Pancreas (tissue), 10 donors: ENCODE measurements around the gene SMYD3. TPM values are rescaled to one million over a fixed set of nuclear protein-coding genes. Genes with fewer than 3 reads are reported as not detected.

Experiments
- ATAC-seq, 4 donors: fragments of 200-7000 bp; cut with Tn5 transposase; one replicate each; pipeline versions ENCODE4 v1.8.0 to v1.9.1; 2020; ENCODE audit warnings: mild to moderate bottlenecking in 4 of 4, moderate library complexity in 4 of 4
- DNase-seq, 6 donors: peaks; one replicate each; pipeline ENCODE4 v3.0.0-alpha.2; 2020
- FAIRE-seq: peaks from 2 replicates; lab custom pipeline; 2012; peaks lifted over from hg19 to GRCh38; lab: Jason Lieb, UNC
- H3K27ac ChIP-seq, 4 donors: fragments of 200-600 bp; sonication (generic); 1 replicate in 3 of 4; 2 replicates in 1 of 4; pipeline versions ENCODE4 v1.5.0 to v1.8.0; 2020
- H3K27me3 ChIP-seq, 4 donors: fragments of 200-600 bp; one replicate each; pipeline ENCODE4 v1.8.0; 2021
- H3K36me3 ChIP-seq, 3 donors: fragments of 200-600 bp; sonication (generic) in 1 of 3; one replicate each; pipeline versions ENCODE4 v1.5.0 to v1.8.0; 2020 to 2021
- H3K4me1 ChIP-seq, 3 donors: fragments of 200-600 bp; one replicate each; pipeline ENCODE4 v1.8.0; 2021
- H3K4me3 ChIP-seq, 4 donors: fragments of 200-600 bp; sonication (generic) in 2 of 4; one replicate each; pipeline versions ENCODE4 v1.5.0 to v1.8.0; 2020 to 2021
- H3K9me3 ChIP-seq, 4 donors: fragments of 200-600 bp; one replicate each; pipeline ENCODE4 v1.8.0; 2021
- WGBS, 2 donors: extraction: QIAGEN DNeasy Blood & Tissue Kit; methylation state at CpG; one replicate each; pipeline ENCODE4 v1.1.7; 2013; 5-methylcytosine and 5-hydroxymethylcytosine counted together
- intact Hi-C, 3 donors: fragments of 100-400 bp; cut with DNase I; formaldehyde crosslinking; loops; one replicate each; pipeline versions ENCODE4 v1.11.1 to v1.14.2; 2022
- polyA plus RNA-seq, 2 donors: library from polyadenylated mRNA; stranded (reverse); fragments of 200-250 nt; gene quantifications; one replicate each; pipeline ENCODE4 v1.2.3, GENCODE V29; 2013
- total RNA-seq, 6 donors: library from RNA; stranded (reverse); fragmentation: NEBNext Ultra II Directional in 4 of 6; extraction: Animal tissue kit (Norgen Biotek cat#: 25700) in 4 of 6; gene quantifications; one replicate each; pipeline versions ENCODE4 v1.2.1 to v1.2.4, GENCODE V29; 2021 to 2023
- TF ChIP-seq, protein P1 (sequence below), 4 donors: fragments of 200-600 bp; sonication (generic) in 3 of 4; IDR thresholded peaks; one replicate each; pipeline versions ENCODE4 v1.5.0 to v1.8.0; 2021; ENCODE audit warnings: antibody characterized with exemption in 4 of 4
- donor health status: healthy with polysubstance abuse.
- donor health status: DM: no; HTN: no; CAD: no; lungs with moderate emphysema.
- donor health status: DM: no; HTN: no; CAD: no.
- donor health status: control.
- donor health status: control.
- donor health status: Bipolar disorder and iron deficiency.
- donor health status: DM: yes; HTN: yes; CAD: no.
- donor health status: DM: no; HTN: no; CAD: no.
- donor health status: DM: no; HTN: no; CAD: no.
- donor health status: DM: yes; HTN: yes; CAD: no.

Gene SMYD3
- total and polyA plus RNA-seq, 8 donors: 4.6 to 10.5 (median 6.7) TPM

DNA sequence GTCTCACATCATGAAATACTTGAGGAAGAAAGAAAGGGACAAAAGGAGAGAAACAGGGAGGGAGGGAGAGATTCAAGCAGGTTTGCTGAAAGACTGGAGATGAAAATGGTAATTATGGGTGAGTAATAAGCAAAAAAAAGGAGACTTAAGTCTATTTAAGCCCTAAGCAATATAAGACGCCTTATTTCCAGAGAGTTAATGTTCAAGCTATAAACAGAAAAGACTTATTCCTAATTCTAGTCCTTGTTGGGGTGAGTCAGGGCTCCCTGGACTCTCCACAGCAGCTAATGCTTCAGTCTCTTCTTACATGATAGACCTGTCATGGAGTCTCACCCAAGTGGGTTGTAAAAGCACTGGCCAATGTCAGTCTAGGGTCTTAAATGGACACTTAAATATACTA is 619.2 kb downstream of the SMYD3 start:
- DNase-seq: no peak
- TF ChIP-seq, protein P1, sequence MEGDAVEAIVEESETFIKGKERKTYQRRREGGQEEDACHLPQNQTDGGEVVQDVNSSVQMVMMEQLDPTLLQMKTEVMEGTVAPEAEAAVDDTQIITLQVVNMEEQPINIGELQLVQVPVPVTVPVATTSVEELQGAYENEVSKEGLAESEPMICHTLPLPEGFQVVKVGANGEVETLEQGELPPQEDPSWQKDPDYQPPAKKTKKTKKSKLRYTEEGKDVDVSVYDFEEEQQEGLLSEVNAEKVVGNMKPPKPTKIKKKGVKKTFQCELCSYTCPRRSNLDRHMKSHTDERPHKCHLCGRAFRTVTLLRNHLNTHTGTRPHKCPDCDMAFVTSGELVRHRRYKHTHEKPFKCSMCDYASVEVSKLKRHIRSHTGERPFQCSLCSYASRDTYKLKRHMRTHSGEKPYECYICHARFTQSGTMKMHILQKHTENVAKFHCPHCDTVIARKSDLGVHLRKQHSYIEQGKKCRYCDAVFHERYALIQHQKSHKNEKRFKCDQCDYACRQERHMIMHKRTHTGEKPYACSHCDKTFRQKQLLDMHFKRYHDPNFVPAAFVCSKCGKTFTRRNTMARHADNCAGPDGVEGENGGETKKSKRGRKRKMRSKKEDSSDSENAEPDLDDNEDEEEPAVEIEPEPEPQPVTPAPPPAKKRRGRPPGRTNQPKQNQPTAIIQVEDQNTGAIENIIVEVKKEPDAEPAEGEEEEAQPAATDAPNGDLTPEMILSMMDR (IDR thresholded peaks at IDR 0.05): no peak
- no peaks in the 10 kb centered on the region for H3K4me1 ChIP-seq
- no peaks in the 10 kb centered on the region for H3K27me3 ChIP-seq
- no peaks in the 10 kb centered on the region for H3K9me3 ChIP-seq
- FAIRE-seq: no peak
- no peak overlapping the region for H3K27ac ChIP-seq
- no peak for ATAC-seq
- no peaks in the 10 kb centered on the region for H3K36me3 ChIP-seq
- intact Hi-C loops: no loop called here
- 96 to 97% methylated on average over 1 of the region's 1 CpG for WGBS, 2 donors
- H3K4me3 ChIP-seq: no peak overlapping the region

DNA sequence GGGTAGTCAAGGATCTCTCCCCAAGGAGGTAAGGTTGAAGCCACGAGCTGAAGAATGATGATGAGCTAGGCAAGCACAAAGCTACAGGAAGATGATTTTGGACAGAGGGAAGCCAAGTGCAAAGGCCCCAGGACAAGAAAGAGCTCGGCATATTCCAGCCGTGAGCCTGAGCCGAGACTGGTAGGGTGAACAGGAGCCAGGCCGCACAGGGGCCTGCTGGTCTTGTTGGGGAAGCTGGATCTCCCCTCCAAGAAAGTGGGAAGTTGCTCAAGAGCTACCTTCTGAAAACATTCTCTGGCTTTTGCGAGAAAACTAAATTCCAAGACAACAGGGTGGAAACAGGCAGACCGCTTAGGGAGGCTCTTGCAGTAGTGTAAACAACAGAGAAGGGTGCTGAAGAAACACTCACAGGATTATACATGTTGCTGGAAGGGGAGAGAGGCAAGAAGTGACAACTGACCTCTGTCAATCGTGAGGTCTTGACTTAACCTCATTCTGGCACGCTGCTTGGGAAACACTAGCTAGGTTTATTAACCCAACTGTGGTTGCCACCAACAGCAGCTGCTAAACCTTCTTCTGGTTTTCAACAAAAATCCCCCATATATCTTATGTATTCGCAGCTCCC is 625.2 kb downstream of the SMYD3 start:
- TF ChIP-seq, protein P1 (IDR thresholded peaks at IDR 0.05): no peak
- H3K27me3 ChIP-seq: no peaks in the 10 kb centered on the region
- ATAC-seq (no peak), DNase-seq (no peak), FAIRE-seq (no peak)
- intact Hi-C loops: no loop called here
- H3K9me3 ChIP-seq: no peaks in the 10 kb centered on the region
- H3K27ac ChIP-seq: no peak overlapping the region
- no peaks in the 10 kb centered on the region for H3K4me1 ChIP-seq
- WGBS, 2 donors: 76 to 77% methylated on average over 10 of the region's 10 CpGs
- H3K36me3 ChIP-seq: no peaks in the 10 kb centered on the region
- no peak overlapping the region for H3K4me3 ChIP-seq

DNA sequence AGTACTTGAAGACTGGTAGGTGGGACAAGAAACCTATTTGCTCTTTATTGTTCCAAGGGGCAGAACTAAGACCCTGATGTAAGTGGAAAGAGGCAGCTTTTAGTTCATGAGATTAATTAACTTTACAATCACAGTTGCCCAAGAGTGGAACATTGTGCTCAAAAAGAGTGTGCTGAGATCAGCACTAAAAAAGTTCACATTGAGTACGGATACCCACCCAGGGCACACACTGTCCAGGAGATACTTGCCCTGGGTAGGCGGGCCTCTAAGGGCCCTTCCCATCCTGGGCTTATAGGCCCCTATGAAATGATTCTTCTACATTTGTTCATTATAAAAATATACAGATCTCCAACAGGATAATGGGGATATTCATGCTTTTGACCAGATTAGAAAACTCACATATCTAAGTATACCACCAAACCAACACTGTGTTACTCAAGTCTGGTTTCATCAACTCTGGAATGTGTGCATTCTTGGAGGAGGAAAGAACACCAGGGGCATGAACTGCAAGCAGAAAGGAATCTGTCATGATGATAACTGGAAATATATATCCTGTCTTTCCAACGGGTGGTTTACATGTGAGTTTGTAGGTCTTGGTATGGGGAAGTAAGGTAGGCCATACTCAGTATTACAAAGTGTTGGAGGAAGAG is 626.2 kb downstream of the SMYD3 start:
- no peaks in the 10 kb centered on the region for H3K36me3 ChIP-seq
- no peak overlapping the region for H3K27ac ChIP-seq
- no peaks in the 10 kb centered on the region for H3K4me1 ChIP-seq
- FAIRE-seq (no peak), DNase-seq (no peak), ATAC-seq (no peak)
- WGBS, 2 donors: 91 to 92% methylated on average over 3 of the region's 3 CpGs
- H3K9me3 ChIP-seq: no peaks in the 10 kb centered on the region
- TF ChIP-seq, protein P1 (IDR thresholded peaks at IDR 0.05): no peak
- no peak overlapping the region for H3K4me3 ChIP-seq
- intact Hi-C loops: no loop called here
- H3K27me3 ChIP-seq: no peaks in the 10 kb centered on the region

DNA sequence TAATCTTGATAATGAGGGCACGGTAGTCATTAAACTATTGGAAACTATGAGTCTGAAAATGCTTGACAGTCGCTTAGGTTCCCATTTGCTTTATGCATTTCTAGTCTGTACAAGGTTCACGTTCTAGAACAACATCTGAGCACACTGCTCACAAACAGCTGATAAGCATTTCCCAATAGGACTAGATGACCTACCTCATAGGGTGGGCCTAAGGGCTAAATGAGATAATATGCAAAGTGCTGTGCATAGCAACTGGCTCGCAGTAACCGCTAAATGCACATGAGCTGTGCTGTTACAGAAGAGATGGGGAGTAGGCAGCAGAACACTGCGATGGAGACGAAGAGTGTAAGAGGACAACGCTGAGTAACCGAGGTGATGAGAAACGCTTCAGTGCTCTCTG is 628.0 kb downstream of the SMYD3 start:
- Histone ChIP-seq H3K36me3 (no peaks in the 10 kb centered on the region), H3K9me3 (no peaks in the 10 kb centered on the region), H3K4me3 (no peak overlapping the region), H3K27me3 (no peaks in the 10 kb centered on the region), H3K4me1 (no peaks in the 10 kb centered on the region), H3K27ac (no peak overlapping the region)
- FAIRE-seq: no peak
- DNase-seq: no peak
- TF ChIP-seq, protein P1 (IDR thresholded peaks at IDR 0.05): no peak
- no peak for ATAC-seq
- 96 to 99% methylated on average over 10 of the region's 10 CpGs for WGBS, 2 donors
- intact Hi-C loops: no loop called here

DNA sequence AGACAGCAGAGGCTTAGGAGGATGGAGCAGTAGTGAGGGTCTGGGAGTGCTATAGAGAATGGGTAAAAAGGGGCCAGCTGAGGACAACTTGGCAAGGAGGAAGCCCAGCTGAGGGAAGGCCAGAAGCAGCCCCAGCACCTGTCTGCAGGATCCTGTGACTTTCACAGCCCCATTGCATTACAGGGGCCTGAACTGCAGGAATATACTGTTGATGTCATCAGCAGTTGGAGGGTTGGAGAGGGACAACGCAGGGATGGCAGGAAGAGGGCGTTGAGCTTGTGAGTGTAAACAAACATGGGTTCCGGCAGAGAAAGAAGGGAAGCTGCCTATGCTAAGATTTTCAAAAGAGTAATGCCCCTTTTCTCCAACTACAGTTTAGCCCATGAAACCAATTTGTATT is 628.5 kb downstream of the SMYD3 start:
- ATAC-seq (no peak), DNase-seq (no peak), FAIRE-seq (no peak)
- WGBS, 2 donors: 75 to 85% methylated on average over 3 of the region's 3 CpGs
- no peaks in the 10 kb centered on the region for H3K4me1 ChIP-seq
- intact Hi-C loops: no loop called here
- no peaks in the 10 kb centered on the region for H3K27me3 ChIP-seq
- H3K36me3 ChIP-seq: no peaks in the 10 kb centered on the region
- no peak overlapping the region for H3K27ac ChIP-seq
- TF ChIP-seq, protein P1 (IDR thresholded peaks at IDR 0.05): no peak
- H3K4me3 ChIP-seq: no peak overlapping the region
- H3K9me3 ChIP-seq: no peaks in the 10 kb centered on the region
